Measurements from ENCODE around the gene MLLT6. TPM values are rescaled to one million over a fixed set of nuclear protein-coding genes. Genes with fewer than 3 reads are reported as not detected.

Gene MLLT6
- total RNA-seq, 1 experiment from 2014 or later: 72.5 TPM

DNA sequence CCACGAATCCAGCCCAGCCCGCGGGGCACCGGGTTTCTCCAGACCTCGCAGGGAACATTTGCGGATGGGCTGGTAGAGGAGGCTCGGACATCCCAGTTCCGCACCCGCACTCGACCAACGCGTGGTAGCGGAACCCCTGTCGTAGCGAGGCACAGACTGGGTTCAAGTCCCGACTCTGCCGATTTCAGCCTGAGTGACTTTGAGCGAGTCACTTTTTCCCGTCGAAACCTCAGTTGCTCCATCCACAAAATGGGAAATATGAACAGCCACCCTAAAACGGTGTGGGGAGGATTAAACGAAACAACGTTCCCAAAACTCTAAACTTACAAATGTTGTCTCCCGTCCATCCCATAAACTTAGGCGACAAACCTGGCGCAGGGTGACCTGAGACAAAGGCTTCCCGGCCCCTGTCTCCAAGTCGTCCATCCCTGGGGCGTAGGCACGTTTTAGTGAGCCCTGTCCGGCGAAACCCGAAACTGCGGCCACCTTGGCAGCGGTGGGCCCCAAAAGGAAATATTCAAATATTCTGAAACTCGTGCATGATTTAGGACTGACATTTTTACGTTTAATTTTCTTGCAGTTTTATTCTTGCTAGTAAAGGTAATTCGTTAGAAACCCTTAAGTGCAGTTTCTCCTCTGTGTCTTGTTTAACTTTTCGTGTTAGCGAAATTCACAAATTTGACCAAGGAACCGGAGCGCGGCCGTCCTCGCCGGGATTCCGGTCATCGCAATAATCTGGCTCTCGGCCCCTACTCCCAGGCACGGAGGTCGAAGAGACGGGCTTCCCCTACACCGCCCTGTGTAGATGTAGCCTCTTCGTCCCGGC, 1.9 kb upstream of the MLLT6 start:
- Mint-ChIP-seq H3K27me3 (ENCODE audit: insufficient read depth, unreplicated experiment) (no peaks in the 10 kb centered on the region), H3K27ac (ENCODE audit: unreplicated experiment) (peak overlapping the region; percentile 81), H3K4me1 (ENCODE audit: low read depth, unreplicated experiment) (peaks cover 24% of the 10 kb centered on the region)

DNA sequence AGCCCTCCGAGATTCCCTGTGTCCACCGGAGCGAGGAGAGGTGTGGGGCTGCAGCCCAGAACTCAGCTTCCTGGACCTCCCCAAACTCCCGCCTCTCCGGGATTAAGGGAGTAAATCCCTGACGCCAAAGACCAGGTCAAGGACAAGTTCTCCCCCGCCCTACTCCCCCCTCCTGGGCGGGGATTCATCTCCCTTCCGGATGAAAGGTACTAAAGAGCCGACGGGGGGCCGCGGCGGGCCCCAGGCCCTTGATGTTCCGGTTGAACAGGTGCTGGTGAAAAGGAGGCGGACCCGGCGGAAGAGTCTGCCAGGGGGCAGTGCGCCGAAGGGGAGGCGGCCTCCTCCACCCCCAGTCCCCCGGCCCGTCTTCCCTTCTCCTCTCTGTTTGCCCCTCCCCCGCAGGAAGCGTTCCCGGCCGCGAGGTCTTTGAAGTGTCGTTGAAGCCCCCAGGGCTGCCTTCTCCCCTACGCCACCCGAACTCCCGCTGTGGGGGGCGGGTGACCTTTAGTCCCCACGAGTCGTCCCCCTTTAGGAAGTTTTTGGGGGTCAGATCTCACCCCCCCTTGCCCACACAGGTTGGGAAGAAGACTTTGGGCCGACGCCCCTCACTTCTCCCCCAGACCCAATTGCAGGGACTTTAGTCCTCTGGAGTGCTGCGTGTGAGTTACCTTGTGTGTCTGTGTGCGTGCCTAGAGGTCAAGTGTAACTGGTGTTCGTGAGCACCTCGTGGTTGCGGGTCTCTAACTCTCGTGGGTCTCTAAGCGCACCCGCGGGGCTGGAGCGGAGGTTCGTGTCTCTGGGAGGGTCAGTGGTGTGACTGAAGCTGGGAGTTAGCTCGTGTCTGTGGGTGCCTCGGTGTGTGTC, 1.1 kb upstream of the MLLT6 start:
- peaks cover 37% of the 10 kb centered on the region for H3K4me1 ChIP-seq
- no peaks in the 10 kb centered on the region for H3K27me3 Mint-ChIP-seq (ENCODE audit: insufficient read depth, unreplicated experiment)
- CTCF ChIA-PET: interaction anchor here (0.5 to 1.5 kb wide), 2 partner anchors 449 to 1613 kb away, joined by 3 to 4 read pairs; no protein-coding TSS in a partner anchor

More for the DNA sequence above, 1.9 kb upstream of the MLLT6 start:
- H3K4me1 ChIP-seq: peaks cover 39% of the 10 kb centered on the region
- Mint-ChIP-seq H3K4me3 (ENCODE audit: unreplicated experiment) (peak overlapping the region; percentile 95), H3K9me3 (ENCODE audit: unreplicated experiment) (no peaks in the 10 kb centered on the region), H3K36me3 (ENCODE audit: insufficient read depth, unreplicated experiment) (peaks cover 25% of the 10 kb centered on the region)
- DNase-seq: no peak
- H3K27me3 ChIP-seq (replicated peaks; ENCODE audit: control insufficient read depth, insufficient read depth, low read length): no peaks in the 10 kb centered on the region
- intact Hi-C loops (cut with micrococcal nuclease; ENCODE audit: unreplicated experiment): loop anchor here (2.0 to 10.0 kb wide), 2 partner anchors 16 to 988 kb away; no protein-coding TSS in a partner anchor
- ChIA-PET POLR2A (no interaction called here), CTCF (no interaction called here)
- H3K36me3 ChIP-seq (ENCODE audit: control insufficient read depth, insufficient read depth, low read length): peaks cover 2% of the 10 kb centered on the region
- peak overlapping the region; percentile 71 for H3K4me3 ChIP-seq (ENCODE audit: low read depth, low read length)
- TSS peak; percentile 60 for BruUV-seq (replicated peaks)
- H3K9me3 ChIP-seq: no peaks in the 10 kb centered on the region
- TF ChIP-seq, protein P1, sequence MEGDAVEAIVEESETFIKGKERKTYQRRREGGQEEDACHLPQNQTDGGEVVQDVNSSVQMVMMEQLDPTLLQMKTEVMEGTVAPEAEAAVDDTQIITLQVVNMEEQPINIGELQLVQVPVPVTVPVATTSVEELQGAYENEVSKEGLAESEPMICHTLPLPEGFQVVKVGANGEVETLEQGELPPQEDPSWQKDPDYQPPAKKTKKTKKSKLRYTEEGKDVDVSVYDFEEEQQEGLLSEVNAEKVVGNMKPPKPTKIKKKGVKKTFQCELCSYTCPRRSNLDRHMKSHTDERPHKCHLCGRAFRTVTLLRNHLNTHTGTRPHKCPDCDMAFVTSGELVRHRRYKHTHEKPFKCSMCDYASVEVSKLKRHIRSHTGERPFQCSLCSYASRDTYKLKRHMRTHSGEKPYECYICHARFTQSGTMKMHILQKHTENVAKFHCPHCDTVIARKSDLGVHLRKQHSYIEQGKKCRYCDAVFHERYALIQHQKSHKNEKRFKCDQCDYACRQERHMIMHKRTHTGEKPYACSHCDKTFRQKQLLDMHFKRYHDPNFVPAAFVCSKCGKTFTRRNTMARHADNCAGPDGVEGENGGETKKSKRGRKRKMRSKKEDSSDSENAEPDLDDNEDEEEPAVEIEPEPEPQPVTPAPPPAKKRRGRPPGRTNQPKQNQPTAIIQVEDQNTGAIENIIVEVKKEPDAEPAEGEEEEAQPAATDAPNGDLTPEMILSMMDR (IDR thresholded peaks at IDR 0.05; ENCODE audit: insufficient read depth in 1 of 2, low read depth in 1 of 2, low read length in 1 of 2, severe bottlenecking in 1 of 2, unreplicated experiment in 1 of 2): no peak

More for the DNA sequence above, 1.1 kb upstream of the MLLT6 start:
- Histone ChIP-seq H3K36me3 (ENCODE audit: control insufficient read depth, insufficient read depth, low read length) (peaks cover 2% of the 10 kb centered on the region), H3K4me3 (ENCODE audit: low read depth, low read length) (peak overlapping the region; percentile 71), H3K9me3 (no peaks in the 10 kb centered on the region), H3K27me3 (replicated peaks; ENCODE audit: control insufficient read depth, insufficient read depth, low read length) (no peaks in the 10 kb centered on the region)
- no TSS peak for BruUV-seq (replicated peaks)
- H3K9me3 Mint-ChIP-seq (ENCODE audit: unreplicated experiment): no peaks in the 10 kb centered on the region
- peak overlapping the region; percentile 95 for H3K4me3 Mint-ChIP-seq (ENCODE audit: unreplicated experiment)
- POLR2A ChIA-PET: interaction anchor here (0.6 to 1.5 kb wide), 3 partner anchors 19 to 45 kb away, joined by 3 to 6 read pairs (median 4); partner anchors contain the start of gene CISD3
- peak; percentile 97 to 98 for DNase-seq
- H3K27ac Mint-ChIP-seq (ENCODE audit: unreplicated experiment): peak overlapping the region; percentile 81
- peaks cover 23% of the 10 kb centered on the region for H3K4me1 Mint-ChIP-seq (ENCODE audit: low read depth, unreplicated experiment)
- intact Hi-C loops (cut with micrococcal nuclease; ENCODE audit: unreplicated experiment): loop anchor here (1.0 to 10.0 kb wide), 3 partner anchors 15 to 989 kb away; no protein-coding TSS in a partner anchor
- TF ChIP-seq, protein P1 (IDR thresholded peaks at IDR 0.05; ENCODE audit: insufficient read depth in 1 of 2, low read depth in 1 of 2, low read length in 1 of 2, severe bottlenecking in 1 of 2, unreplicated experiment in 1 of 2): peak in 1 of 2 experiments; percentile 17
- peaks cover 24% of the 10 kb centered on the region for H3K36me3 Mint-ChIP-seq (ENCODE audit: insufficient read depth, unreplicated experiment)

Data from Caco-2 (cell line).